GM23338 (cell line): ENCODE results near the gene PSMD5. TPM values are rescaled to one million over a fixed set of nuclear protein-coding genes. Genes with fewer than 3 reads are reported as not detected.

Experiments
- ATAC-seq: fragments of 200-7000 bp; cut with Tn5 transposase; 3 replicates; pipeline ENCODE4 v1.9.1; 2020
- DNase-seq: peaks from one replicate; pipeline ENCODE4 v3.0.0-alpha.2; 2015; ENCODE audit warnings: low spot score
- H2AFZ ChIP-seq: fragments of 200-600 bp; sonication (generic); 2 replicates; pipeline ENCODE4 v1.8.0; 2016; ENCODE audit warnings: antibody characterized with exemption, mild to moderate bottlenecking, moderate library complexity
- H3F3A ChIP-seq: fragments of 200-600 bp; sonication (generic); replicated peaks from 2 replicates; pipeline ENCODE4 v1.8.0; 2017; ENCODE audit warnings: antibody characterized with exemption, mixed run types, low read depth
- H3K27ac ChIP-seq: fragments of 200-600 bp; sonication (generic); 2 replicates; pipeline ENCODE4 v1.6.1; 2016; ENCODE audit warnings: low read depth
- H3K27me3 ChIP-seq: fragments of 200-600 bp; sonication (generic); 2 replicates; pipeline ENCODE4 v1.8.0; 2016; ENCODE audit warnings: mild to moderate bottlenecking, mixed run types, moderate library complexity; ENCODE audit not compliant: insufficient read depth
- H3K36me3 ChIP-seq: fragments of 200-600 bp; sonication (generic); 2 replicates; pipeline ENCODE4 v1.8.0; 2016; ENCODE audit warnings: mild to moderate bottlenecking; ENCODE audit not compliant: insufficient read depth
- H3K4me1 ChIP-seq: fragments of 200-600 bp; sonication (generic); 2 replicates; pipeline ENCODE4 v1.8.0; 2016; ENCODE audit warnings: mild to moderate bottlenecking, moderate library complexity; ENCODE audit not compliant: insufficient read depth
- H3K4me2 ChIP-seq: fragments of 200-600 bp; sonication (generic); 2 replicates; pipeline ENCODE4 v1.7.1; 2017; ENCODE audit warnings: mixed run types
- H3K4me3 ChIP-seq: fragments of 200-600 bp; sonication (generic); 2 replicates; pipeline ENCODE4 v1.6.1; 2016; ENCODE audit warnings: mixed run types
- H3K79me2 ChIP-seq: fragments of 200-600 bp; sonication (generic); replicated peaks from 2 replicates; pipeline ENCODE4 v1.8.0; 2017; ENCODE audit warnings: mild to moderate bottlenecking; ENCODE audit not compliant: insufficient read depth
- H3K9me2 ChIP-seq: fragments of 200-600 bp; sonication (generic); 2 replicates; pipeline ENCODE4 v1.8.0; 2017; ENCODE audit not compliant: insufficient read depth
- H4K20me1 ChIP-seq: fragments of 200-600 bp; sonication (generic); replicated peaks from 2 replicates; pipeline ENCODE4 v1.8.0; 2017; ENCODE audit warnings: mild to moderate bottlenecking; ENCODE audit not compliant: insufficient read depth
- H3K27ac Mint-ChIP-seq: 2 replicates; pipeline ENCODE4 v1.8.0; 2020; ENCODE audit warnings: inconsistent platforms, mild to moderate bottlenecking, moderate library complexity, mixed read lengths
- H3K27me3 Mint-ChIP-seq: 3 replicates; pipeline ENCODE4 v1.8.0; 2022; ENCODE audit warnings: low read depth, mild to moderate bottlenecking, moderate library complexity, mixed read lengths, inconsistent platforms; ENCODE audit not compliant: insufficient read depth, poor library complexity
- H3K36me3 Mint-ChIP-seq: 3 replicates; pipeline ENCODE4 v1.8.0; 2021; ENCODE audit warnings: low read depth, mild to moderate bottlenecking, inconsistent platforms, moderate library complexity, mixed read lengths
- H3K4me1 Mint-ChIP-seq: 3 replicates; pipeline ENCODE4 v1.8.0; 2020; ENCODE audit warnings: mild to moderate bottlenecking, inconsistent platforms, mixed read lengths
- H3K4me3 Mint-ChIP-seq: 3 replicates; pipeline ENCODE4 v1.8.0; 2021; ENCODE audit warnings: moderate library complexity, mild to moderate bottlenecking, inconsistent platforms, mixed read lengths
- H3K9me3 Mint-ChIP-seq: 3 replicates; pipeline ENCODE4 v1.8.0; 2020; ENCODE audit warnings: moderate library complexity, mild to moderate bottlenecking, inconsistent platforms, mixed read lengths
- EZH2 ChIP-seq: fragments of 200-600 bp; sonication (generic); IDR thresholded peaks from one replicate; pipeline ENCODE4 v1.8.0; 2017; ENCODE audit warnings: antibody characterized with exemption, mild to moderate bottlenecking, low read depth; ENCODE audit not compliant: unreplicated experiment
- JUNB ChIP-seq: IDR thresholded peaks from one replicate; pipeline ENCODE4 v1.6.1; 2016; ENCODE audit warnings: antibody characterized with exemption; ENCODE audit not compliant: unreplicated experiment
- POLR2AphosphoS5 ChIP-seq: IDR thresholded peaks from 2 replicates; pipeline ENCODE4 v1.6.1; 2016; ENCODE audit warnings: antibody characterized with exemption, low read depth
- ZNF114 ChIP-seq: fragments of 250-450 bp; sonication (Bioruptor Pico); IDR thresholded peaks from 2 replicates; pipeline ENCODE4 v1.5.0; 2020; ENCODE audit warnings: mild to moderate bottlenecking, moderate library complexity
- ZNF331 ChIP-seq: fragments of 250-450 bp; sonication (Bioruptor Pico); IDR thresholded peaks from 2 replicates; pipeline ENCODE4 v1.5.0; 2020; ENCODE audit warnings: low read depth, mild to moderate bottlenecking, moderate library complexity
- polyA plus RNA-seq: library from polyadenylated mRNA; unstranded; fragments of >200 nt; fragmentation: Nextera tagmentation; extraction: Ambion mirVana; gene quantifications from 2 replicates; pipeline ENCODE4 v1.2.1, GENCODE V29; 2016
- total RNA-seq: library from RNA; depleted of rRNA; stranded (reverse); fragments of >200 nt; shearing (Covaris generic); gene quantifications from 2 replicates; pipeline ENCODE4 v1.2.3, GENCODE V29; 2014
- TF ChIP-seq, protein P1 (sequence below), 2 experiments: fragments of 200-600 bp in 1 of 2; sonication (generic) in 1 of 2; conservative IDR thresholded peaks; 2 replicates each; pipeline versions ENCODE4 v1.5.1 to v1.6.1; 2016 to 2017; ENCODE audit warnings: antibody characterized with exemption in 2 of 2, low read depth in 2 of 2, mild to moderate bottlenecking in 2 of 2, moderate library complexity in 1 of 2
- TF ChIP-seq, protein P2 (sequence below): IDR thresholded peaks from one replicate; pipeline ENCODE4 v1.6.1; 2018; ENCODE audit warnings: antibody characterized with exemption; ENCODE audit not compliant: unreplicated experiment
- TF ChIP-seq, protein P3 (sequence below): fragments of 250-450 bp; sonication (Bioruptor Pico); IDR thresholded peaks from 2 replicates; pipeline ENCODE4 v1.5.0; 2020; ENCODE audit warnings: mild to moderate bottlenecking, moderate library complexity

PSMD5 gene
- total and polyA plus RNA-seq, 2 experiments from 2014 or later, result 23.9 to 40.5 TPM

DNA sequence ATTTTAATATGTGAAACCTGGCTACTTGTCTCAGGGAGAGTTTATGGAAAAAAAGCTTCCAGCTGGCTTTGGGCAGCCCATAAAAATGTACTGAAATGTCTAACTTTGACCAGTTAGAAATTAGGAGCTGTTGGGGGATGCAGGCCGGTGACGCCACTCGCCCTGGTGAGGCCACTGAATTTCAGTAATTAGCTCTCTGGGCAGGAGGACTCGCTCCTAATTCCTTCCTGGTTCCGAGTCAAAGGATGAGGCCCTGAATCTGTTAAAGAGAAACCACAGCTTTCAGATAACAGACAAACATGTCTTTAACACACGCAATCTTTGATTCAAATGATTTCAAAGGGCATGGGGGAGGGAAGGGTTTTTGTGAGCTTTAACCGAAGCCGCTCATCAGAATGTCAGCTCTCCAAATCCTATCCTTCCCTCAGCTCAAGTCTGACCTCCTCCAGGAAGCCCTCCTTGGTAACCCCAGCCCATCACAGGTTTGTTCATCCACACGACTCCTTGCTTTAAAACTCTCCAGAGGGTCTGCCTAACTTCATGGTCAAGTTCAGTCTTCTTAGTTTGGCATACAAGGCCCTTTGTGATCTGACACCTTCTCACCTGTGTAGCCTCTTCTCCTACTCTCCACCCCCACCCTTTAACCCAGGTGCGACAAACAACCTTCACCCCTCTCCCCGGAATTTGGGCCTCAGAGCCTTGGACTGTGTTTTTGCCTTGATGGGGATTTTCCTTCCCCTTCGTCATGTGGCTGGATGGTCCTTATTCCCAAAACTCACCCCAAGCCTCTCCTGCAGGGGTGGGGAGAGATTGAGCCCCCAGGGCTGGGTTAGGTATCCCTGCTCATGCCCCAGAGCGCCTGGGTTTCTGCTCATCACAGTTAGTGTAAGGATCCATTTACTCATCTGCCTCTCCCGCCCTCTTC lies 47.9 kb upstream of the PSMD5 start:
- TF ChIP-seq, protein P1, sequence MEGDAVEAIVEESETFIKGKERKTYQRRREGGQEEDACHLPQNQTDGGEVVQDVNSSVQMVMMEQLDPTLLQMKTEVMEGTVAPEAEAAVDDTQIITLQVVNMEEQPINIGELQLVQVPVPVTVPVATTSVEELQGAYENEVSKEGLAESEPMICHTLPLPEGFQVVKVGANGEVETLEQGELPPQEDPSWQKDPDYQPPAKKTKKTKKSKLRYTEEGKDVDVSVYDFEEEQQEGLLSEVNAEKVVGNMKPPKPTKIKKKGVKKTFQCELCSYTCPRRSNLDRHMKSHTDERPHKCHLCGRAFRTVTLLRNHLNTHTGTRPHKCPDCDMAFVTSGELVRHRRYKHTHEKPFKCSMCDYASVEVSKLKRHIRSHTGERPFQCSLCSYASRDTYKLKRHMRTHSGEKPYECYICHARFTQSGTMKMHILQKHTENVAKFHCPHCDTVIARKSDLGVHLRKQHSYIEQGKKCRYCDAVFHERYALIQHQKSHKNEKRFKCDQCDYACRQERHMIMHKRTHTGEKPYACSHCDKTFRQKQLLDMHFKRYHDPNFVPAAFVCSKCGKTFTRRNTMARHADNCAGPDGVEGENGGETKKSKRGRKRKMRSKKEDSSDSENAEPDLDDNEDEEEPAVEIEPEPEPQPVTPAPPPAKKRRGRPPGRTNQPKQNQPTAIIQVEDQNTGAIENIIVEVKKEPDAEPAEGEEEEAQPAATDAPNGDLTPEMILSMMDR (conservative IDR thresholded peaks at IDR 0.05; ENCODE audit: low read depth in 2 of 2), result no peak
- TF ChIP-seq, protein P2, sequence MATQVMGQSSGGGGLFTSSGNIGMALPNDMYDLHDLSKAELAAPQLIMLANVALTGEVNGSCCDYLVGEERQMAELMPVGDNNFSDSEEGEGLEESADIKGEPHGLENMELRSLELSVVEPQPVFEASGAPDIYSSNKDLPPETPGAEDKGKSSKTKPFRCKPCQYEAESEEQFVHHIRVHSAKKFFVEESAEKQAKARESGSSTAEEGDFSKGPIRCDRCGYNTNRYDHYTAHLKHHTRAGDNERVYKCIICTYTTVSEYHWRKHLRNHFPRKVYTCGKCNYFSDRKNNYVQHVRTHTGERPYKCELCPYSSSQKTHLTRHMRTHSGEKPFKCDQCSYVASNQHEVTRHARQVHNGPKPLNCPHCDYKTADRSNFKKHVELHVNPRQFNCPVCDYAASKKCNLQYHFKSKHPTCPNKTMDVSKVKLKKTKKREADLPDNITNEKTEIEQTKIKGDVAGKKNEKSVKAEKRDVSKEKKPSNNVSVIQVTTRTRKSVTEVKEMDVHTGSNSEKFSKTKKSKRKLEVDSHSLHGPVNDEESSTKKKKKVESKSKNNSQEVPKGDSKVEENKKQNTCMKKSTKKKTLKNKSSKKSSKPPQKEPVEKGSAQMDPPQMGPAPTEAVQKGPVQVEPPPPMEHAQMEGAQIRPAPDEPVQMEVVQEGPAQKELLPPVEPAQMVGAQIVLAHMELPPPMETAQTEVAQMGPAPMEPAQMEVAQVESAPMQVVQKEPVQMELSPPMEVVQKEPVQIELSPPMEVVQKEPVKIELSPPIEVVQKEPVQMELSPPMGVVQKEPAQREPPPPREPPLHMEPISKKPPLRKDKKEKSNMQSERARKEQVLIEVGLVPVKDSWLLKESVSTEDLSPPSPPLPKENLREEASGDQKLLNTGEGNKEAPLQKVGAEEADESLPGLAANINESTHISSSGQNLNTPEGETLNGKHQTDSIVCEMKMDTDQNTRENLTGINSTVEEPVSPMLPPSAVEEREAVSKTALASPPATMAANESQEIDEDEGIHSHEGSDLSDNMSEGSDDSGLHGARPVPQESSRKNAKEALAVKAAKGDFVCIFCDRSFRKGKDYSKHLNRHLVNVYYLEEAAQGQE, result no peak
- TF ChIP-seq JUNB, result no peak
- no peak for TF ChIP-seq ZNF114 (CRISPR knock-in tag)
- TF ChIP-seq ZNF331, result no peak
- no peak for TF ChIP-seq EZH2
- TF ChIP-seq, protein P3, sequence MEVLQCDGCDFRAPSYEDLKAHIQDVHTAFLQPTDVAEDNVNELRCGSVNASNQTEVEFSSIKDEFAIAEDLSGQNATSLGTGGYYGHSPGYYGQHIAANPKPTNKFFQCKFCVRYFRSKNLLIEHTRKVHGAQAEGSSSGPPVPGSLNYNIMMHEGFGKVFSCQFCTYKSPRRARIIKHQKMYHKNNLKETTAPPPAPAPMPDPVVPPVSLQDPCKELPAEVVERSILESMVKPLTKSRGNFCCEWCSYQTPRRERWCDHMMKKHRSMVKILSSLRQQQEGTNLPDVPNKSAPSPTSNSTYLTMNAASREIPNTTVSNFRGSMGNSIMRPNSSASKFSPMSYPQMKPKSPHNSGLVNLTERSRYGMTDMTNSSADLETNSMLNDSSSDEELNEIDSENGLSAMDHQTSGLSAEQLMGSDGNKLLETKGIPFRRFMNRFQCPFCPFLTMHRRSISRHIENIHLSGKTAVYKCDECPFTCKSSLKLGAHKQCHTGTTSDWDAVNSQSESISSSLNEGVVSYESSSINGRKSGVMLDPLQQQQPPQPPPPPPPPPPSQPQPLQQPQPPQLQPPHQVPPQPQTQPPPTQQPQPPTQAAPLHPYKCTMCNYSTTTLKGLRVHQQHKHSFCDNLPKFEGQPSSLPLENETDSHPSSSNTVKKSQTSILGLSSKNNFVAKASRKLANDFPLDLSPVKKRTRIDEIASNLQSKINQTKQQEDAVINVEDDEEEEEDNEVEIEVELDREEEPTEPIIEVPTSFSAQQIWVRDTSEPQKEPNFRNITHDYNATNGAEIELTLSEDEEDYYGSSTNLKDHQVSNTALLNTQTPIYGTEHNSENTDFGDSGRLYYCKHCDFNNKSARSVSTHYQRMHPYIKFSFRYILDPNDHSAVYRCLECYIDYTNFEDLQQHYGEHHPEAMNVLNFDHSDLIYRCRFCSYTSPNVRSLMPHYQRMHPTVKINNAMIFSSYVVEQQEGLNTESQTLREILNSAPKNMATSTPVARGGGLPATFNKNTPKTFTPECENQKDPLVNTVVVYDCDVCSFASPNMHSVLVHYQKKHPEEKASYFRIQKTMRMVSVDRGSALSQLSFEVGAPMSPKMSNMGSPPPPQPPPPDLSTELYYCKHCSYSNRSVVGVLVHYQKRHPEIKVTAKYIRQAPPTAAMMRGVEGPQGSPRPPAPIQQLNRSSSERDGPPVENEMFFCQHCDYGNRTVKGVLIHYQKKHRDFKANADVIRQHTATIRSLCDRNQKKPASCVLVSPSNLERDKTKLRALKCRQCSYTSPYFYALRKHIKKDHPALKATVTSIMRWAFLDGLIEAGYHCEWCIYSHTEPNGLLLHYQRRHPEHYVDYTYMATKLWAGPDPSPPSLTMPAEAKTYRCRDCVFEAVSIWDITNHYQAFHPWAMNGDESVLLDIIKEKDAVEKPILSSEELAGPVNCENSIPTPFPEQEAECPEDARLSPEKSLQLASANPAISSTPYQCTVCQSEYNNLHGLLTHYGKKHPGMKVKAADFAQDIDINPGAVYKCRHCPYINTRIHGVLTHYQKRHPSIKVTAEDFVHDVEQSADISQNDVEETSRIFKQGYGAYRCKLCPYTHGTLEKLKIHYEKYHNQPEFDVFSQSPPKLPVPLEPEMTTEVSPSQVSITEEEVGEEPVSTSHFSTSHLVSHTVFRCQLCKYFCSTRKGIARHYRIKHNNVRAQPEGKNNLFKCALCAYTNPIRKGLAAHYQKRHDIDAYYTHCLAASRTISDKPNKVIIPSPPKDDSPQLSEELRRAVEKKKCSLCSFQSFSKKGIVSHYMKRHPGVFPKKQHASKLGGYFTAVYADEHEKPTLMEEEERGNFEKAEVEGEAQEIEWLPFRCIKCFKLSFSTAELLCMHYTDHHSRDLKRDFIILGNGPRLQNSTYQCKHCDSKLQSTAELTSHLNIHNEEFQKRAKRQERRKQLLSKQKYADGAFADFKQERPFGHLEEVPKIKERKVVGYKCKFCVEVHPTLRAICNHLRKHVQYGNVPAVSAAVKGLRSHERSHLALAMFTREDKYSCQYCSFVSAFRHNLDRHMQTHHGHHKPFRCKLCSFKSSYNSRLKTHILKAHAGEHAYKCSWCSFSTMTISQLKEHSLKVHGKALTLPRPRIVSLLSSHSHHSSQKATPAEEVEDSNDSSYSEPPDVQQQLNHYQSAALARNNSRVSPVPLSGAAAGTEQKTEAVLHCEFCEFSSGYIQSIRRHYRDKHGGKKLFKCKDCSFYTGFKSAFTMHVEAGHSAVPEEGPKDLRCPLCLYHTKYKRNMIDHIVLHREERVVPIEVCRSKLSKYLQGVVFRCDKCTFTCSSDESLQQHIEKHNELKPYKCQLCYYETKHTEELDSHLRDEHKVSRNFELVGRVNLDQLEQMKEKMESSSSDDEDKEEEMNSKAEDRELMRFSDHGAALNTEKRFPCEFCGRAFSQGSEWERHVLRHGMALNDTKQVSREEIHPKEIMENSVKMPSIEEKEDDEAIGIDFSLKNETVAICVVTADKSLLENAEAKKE (CRISPR knock-in tag), result no peak
- TF ChIP-seq POLR2AphosphoS5, result no peak
- peaks cover 19% of the 10 kb centered on the region for H3K27me3 Mint-ChIP-seq
- no peak overlapping the region for H3K27ac ChIP-seq
- peaks cover 21% of the 10 kb centered on the region for H3K27me3 ChIP-seq
- H2AFZ ChIP-seq, result peak overlapping the region; percentile 11
- no peaks in the 10 kb centered on the region for H3K9me2 ChIP-seq
- no peaks in the 10 kb centered on the region for H3K79me2 ChIP-seq
- H3K9me3 Mint-ChIP-seq, result no peaks in the 10 kb centered on the region
- H3F3A ChIP-seq, result peaks cover 8% of the 10 kb centered on the region; the same call in 1 of the 2 replicates
- ATAC-seq, result no peak
- peaks cover 20% of the 10 kb centered on the region for H3K4me1 Mint-ChIP-seq
- no peaks in the 10 kb centered on the region for H3K36me3 ChIP-seq
- H3K4me2 ChIP-seq, result no peak overlapping the region
- DNase-seq, result no peak
- no peaks in the 10 kb centered on the region for H4K20me1 ChIP-seq
- H3K4me3 Mint-ChIP-seq, result no peak overlapping the region
- H3K27ac Mint-ChIP-seq, result no peak overlapping the region
- H3K4me1 ChIP-seq, result peaks cover 6% of the 10 kb centered on the region; the same call in 1 of the 2 replicates
- no peak overlapping the region for H3K4me3 ChIP-seq
- H3K36me3 Mint-ChIP-seq, result no peaks in the 10 kb centered on the region
